GM19463 (cell line): ENCODE data around the gene ANKFN1.

ENCODE experiments used
- ATAC-seq: cut with Tn5 transposase; IDR thresholded peaks from one replicate; pipeline ENCODE4 v1.9.1; 2021; ENCODE audit warnings: mild to moderate bottlenecking, moderate library complexity; ENCODE audit not compliant: unreplicated experiment

The ANKFN1 gene

GRCh38 chr17:56548661-56549060 lies 395.4 kb downstream of the ANKFN1 start:
- no peak for ATAC-seq

- ATAC-seq: no peak
Measured at GRCh38 chr17:56549501-56549900, 396.2 kb downstream of the ANKFN1 start.

- no peak for ATAC-seq
Measured at GRCh38 chr17:56557682-56558081, 404.4 kb downstream of the ANKFN1 start.

- ATAC-seq: no peak
Measured at GRCh38 chr17:56558088-56558487, 404.8 kb downstream of the ANKFN1 start.
